Daoy (cell line): Measurements from ENCODE around the gene CCDC43. TPM values are rescaled to one million over a fixed set of nuclear protein-coding genes. Genes with fewer than 3 reads are reported as not detected.
"Not testable (repeated sequence)": the region's sequence is repeated elsewhere in the genome, so short reads cannot be mapped to it uniquely, and the experiment has no call there.

Source experiments
- DNase-seq: peaks from one replicate; pipeline ENCODE4 v3.0.0-alpha.2; 2015; ENCODE audit warnings: low read depth
- total RNA-seq: library from RNA; depleted of rRNA; stranded (reverse); fragments of >200 nt; shearing (Covaris generic); gene quantifications from 2 replicates; pipeline ENCODE4 v1.2.3, GENCODE V29; 2014

CCDC43 gene
- total RNA-seq, 1 experiment from 2014 or later, result 55.5 TPM

DNA sequence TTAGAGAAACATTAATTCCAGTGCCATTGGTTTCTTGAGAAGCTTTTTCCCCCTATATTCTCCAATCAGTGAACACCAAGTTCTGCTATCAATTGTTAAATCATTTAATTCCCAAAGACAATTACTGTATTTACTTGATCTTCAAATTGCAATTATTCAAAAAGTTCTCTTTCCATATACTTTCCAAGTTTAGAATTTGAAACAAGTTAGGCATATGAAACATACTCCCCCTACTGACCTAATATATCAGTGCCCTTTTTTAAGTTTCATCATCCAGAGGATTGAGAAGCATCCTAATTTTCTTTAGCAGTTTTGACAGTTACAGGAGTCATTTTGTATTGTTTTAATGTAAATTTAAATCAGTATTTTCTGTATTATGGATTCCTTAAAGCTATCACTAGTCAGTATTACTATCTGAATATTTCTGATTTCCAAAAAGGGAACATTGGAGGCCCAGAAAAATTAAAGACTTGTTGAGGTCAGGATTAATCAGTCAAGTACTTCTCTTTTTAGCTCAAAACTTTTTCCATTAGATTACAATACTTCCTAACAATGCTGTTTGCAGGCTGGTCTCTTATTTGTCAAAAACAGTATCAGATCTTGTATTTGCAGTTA, 17.0 kb downstream of the CCDC43 start:
- DNase-seq, result no peak

DNA sequence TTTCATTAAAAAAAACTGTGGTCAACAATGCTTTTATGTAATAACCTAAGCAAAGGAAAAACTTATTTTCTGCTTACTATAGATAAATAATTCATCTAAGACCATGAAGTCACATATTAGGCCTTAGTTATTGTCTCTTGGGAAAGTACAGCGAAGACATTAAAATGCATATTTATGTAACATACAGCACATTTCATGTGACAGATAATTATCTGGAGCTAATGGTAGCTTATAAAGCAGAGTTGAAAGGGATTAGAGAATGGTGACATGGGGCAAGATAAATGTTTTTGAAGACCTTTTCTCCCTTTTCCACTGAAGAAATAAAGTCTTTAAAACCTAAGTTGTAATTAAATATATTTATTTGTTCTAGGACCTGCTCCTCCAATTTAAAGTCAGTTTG, 23.6 kb downstream of the CCDC43 start:
- no peak for DNase-seq

DNA sequence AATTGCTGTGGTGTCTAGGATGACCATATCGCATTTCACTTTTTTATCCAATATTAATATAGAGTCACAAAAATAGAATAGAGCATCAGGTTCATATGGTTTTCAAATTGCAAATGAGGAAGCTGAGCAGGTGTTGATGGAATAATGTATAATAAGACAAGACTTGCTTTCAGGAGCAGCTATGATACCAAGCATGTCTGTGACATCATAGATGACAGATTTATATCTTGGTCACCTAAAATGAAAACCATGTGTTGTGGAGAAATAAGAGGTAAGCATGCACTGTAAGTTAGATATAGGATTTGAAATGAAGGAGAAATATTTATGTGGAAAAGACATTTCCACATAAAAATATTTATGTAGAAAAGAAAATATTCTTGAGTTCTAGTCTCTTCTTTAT, 24.7 kb downstream of the CCDC43 start:
- DNase-seq, result no peak

DNA sequence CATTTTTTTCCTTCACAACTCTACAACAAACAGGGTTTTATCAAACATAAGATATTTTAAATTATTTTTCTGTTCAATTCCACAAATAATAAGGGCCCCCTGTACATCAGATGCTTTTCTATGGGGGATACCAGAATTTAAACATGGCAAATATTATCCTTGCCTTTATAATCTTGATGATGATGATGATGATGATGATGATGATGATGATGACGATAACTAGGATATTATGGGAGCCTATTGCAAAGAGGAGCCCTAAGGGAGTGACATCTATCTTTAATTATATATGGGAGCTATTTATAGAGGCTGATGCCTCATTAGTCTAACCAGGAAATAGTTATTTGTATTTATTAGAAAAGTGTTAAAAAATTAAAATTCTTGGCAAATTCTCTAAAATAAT, 26.5 kb downstream of the CCDC43 start:
- no peak for DNase-seq

DNA sequence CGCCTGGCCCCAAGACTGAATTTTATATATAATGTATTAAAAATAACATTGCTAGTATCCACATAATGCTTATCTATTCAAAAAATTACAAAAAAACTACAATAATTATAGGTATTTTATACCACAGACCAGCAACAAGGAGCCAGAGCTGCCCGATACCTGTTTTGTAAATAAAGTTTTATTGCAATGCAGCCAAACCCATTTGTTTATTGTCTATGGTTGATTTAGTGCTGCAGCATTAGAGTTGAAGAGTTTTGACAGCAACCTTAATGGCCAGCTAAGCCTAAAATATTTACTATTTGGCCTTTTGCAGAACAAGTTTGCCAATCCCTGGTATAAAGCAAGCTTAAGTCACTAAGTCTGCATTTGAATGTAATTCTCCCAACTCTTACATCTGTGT, 27.7 kb downstream of the CCDC43 start:
- DNase-seq, result no peak

DNA sequence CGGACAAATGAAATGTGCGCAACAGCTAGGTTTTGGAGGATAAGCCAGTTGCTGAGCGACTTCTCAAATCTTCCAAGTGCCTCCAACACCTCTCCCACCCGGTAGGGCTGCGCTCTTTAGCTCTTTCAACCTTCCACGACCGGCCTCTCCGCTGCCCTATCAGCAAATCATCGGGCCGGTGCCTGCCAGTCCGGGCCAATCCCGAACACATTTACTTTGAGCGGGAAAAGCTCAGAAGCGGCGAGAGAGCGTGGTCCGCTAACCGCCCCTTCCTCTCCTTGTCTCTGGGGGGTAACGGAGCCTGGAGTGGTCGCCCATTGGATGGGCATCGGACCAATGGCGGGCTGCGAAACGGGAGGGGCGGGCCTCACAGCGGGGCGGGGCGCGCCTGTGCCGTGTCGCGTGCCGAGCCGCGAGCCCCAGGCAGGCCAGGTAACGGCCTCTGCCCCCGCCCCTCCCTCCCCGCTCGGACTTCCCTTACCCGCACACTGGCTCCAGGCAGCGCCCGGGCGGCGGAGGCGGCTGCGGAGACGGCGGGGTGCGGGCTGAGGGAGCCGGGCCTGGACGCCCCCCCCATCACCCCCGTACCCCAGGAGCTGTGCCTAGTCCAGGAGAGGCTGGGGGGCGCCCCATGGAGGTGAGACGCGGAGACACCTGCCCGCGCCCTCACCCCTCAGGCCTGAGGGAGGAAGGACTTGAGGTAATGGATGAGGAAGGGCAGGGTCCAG, 33.4 kb downstream of the CCDC43 start, which contains the start of gene MEIOC:
Gene MEIOC (plus strand): TSS at position 486 of the 728 bp plus-strand sequence. CDS start 146 bp downstream, at position 632.
- DNase-seq, result peak; percentile 28

DNA sequence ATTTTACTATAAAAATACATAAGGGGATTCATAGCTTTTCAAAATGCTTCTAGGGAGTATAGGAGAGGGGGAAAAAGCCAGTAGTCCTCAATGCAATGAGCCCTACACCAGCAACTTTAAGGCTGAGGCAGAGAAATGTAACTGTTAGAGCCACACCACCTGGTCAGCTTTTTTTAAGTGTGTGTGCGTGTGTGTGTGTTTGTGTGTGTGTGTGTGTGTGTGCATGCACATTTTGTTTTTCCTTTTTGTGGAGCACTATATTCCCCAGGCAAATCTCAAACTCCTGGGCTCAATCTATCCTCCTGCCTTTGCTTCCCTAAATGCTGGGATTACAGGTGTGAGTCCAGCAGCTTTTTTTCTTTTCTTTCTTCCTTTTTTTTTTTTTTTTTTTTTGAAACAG, 35.6 kb downstream of the CCDC43 start:
- DNase-seq, result no peak

DNA sequence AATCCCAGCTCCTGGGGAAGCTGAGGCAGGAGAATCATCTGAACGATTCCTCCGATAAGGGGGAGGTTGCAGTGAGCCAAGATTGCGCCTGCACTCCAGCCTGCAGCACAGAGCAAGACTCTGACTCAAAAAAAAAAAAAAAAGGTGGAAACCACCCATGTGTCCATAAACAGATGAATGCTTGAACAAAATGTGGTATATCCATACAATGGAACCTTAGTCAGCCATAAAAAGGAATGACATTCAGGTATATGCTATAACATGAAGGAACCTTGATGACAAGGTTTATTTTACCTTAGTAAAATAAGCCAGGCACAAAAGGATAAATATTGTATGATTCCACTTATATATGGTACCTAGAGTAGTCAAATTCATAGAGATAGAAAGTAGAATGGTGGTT, 36.2 kb downstream of the CCDC43 start:
- no peak for DNase-seq

DNA sequence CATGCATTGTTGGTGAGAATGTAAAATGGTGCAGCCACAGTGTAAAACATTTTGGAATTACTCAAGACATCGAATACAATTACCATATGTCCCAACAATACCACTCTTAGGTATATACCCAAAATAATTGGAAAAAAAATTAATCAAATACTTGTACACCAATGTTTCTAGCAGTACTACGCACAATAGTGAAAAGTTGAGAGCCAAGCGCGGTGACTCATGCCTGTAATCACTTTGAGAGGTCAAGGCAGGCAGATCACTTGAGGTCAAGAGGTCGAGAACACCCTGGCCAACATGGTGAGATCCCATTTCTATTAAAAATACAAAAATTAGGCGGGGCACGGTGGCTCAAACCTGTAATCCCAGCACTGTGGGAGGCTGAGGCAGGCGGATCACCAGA, 36.8 kb downstream of the CCDC43 start:
- no peak for DNase-seq

DNA sequence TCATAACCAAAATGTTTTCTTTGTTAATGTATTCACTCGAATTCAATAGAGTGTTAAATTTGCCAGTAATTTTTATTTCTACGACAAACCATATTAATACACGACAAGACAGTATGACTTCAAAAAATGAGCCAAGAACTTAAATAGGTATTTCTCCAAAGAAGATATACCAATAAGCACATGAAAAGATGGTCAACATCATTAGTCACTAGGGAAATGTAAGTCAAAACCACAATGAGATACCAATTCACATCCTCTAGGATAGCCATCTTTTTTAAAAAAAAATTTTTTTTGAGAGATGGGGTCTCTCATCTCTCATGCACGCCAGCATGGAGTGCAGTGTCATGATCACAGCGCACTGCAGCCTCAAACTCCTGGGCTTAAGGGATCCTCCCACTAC, 38.3 kb downstream of the CCDC43 start:
- no peak for DNase-seq

DNA sequence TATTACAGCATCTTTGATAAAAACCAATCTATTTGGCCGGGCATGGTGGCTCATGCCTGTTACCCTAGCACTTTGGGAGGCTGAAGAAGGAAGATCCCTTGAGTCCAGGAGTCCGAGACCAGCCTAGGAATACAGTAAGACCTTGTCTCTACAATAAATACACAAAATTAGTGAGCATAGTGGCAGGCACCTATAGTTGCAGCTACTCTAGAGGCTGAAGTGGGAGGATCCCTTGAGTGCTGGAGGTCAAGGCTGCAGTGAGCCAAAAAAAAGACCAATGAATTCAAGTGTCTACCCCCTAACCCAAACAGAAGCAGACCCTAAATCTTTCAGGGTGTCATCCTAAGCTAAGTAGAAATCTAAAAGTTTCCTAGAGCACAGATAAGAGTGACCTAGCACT, 40.6 kb downstream of the CCDC43 start:
- no peak for DNase-seq

DNA sequence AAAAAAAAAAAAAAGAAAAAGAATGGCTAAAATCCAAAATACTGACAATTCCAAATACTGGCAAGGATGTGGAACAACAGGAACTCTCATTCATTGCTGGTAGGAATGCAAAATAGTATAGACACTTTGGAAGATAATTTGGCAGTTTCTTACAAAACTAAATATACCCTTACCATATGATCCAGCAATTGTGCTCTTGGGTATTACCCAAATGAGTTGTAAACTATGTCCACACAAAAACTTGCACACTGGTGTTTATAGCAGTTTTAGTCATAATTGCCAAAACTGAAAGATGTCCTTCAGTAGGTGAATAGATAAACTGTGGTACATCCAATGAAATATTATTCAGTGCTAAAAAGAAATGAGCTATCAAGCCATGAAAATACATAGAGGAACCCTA, 41.8 kb downstream of the CCDC43 start:
- no peak for DNase-seq

DNA sequence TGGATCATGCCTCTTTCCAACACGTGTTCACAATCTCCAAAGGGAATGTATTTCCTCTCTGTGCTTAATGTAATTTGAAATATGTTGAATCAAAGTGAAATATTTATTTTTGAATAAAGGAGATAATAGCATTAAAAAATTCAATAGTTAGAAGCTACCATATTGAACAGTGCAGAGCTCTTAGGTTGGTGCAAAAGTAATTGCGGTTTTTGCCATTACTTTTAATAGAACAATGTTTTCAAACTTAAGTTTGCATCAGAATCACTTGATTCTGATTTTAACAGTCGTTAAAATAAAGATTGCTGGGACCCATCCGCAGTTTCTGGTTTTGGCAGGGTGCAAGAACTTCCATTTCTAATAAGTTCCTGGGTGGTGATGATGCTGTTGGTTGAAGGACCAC, 43.3 kb downstream of the CCDC43 start:
- DNase-seq, result no peak

DNA sequence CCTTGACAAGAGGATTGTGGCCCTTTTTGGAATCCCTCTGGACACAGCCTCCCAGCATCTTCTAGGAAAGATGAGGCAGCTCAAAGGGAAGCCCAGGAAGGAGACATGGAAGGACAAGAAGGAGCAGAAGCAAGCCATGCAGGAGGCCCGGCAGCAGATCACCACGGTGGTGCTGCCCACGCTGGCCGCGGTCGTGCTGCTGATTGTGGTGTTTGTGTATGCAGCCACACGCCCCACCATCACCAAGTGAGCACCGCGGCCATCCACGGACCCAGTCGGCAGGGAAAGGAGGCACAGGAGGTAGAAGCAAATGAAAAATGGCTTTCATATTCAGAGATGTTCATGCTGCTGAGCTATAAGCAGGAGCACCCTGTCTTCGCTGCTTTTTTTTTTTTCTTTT, 44.2 kb downstream of the CCDC43 start:
- no peak for DNase-seq

DNA sequence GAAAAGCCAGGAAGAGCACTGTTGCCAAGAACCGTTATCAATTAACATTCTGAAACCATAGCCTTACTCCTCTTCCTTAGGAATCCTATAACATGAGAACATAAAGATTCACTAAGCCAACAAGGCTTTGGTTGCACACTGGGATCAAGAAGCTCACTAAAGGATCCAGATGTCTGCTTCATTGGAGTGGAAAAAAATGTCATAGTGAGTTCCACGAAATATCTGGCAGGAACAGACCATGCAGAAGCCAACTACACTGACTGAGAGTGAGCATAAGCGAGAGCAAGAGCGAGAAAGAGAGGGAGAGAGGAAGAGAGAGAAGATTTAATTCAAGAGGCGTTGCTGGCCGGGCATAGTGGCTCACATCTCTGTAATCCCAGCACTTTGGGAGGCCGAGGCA, 46.7 kb downstream of the CCDC43 start:
- DNase-seq, result no peak

DNA sequence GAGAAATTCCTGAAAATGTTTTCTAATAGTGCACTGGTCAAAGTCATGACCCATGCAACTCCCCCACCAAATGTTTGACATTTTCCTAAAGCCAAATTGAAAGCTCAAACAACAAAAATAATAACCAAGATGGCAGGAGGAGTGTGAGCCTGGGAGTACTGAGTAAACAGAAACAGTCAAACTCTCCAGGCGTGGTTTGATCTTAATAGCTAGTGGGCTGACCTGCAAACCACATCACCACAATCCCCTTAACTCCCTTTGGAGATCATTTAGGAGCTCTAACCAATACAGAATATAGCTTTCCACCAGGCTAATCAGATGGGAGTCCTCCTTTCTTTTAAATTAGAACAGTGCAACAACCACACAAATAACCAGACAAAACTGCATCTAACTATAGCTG, 52.5 kb downstream of the CCDC43 start:
- no peak for DNase-seq

DNA sequence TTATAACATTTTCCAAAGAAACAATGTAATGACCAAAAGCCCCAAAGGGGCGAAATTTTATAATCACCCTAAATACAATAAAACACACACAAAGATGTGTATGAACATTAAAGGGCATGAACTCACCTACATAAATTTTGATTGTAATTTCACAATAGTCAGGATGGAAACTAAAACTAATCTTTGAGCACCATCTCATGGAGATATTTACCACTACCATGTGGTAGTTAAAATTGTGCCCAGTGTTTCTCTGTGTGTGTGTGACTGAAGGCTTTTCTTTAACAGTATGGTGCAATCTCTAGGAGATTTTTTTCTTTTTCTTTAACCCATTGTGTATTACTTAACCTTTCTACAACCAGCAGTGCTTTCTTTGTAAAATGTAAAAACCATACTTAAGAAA, 53.0 kb downstream of the CCDC43 start:
- peak; percentile 13 for DNase-seq

DNA sequence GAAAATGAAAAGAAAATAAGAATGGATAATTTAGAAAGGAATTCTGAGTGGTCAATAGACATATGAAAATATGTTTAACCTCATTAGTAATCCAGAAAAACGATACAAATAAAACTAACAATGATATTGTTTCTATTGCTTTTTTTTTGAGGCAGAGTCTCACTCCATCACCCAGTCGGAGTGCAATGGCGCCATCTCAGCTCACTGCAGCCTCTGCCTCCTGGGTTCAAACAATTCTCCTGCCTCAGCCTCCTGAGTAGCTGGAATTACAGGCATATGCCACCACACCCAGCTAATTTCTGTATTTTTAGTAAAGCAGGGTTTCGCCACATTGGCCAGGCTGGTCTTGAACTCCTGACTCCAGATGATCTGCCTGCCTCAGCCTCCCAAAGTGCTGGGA, 55.2 kb downstream of the CCDC43 start:
- not testable (repeated sequence) for DNase-seq

DNA sequence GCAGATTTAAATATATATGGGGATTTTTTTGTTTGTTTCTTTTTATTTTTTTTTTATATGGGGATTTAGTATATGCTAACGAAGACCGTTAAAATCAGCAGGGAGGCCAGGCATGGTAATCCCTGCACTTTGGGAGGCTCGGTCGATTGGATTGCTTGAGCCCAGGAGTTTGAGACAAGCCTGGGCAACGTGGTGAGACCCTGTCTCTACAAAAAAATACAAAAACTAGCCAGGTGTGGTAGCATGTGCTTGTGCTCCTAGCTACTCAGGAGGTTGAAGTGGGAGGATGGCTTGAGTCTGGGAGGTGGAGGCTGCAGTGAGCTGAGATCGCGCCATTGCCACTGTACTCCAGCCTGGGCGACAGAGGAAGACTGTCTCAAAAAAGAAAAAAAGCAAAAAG, 55.6 kb downstream of the CCDC43 start:
- no peak for DNase-seq

DNA sequence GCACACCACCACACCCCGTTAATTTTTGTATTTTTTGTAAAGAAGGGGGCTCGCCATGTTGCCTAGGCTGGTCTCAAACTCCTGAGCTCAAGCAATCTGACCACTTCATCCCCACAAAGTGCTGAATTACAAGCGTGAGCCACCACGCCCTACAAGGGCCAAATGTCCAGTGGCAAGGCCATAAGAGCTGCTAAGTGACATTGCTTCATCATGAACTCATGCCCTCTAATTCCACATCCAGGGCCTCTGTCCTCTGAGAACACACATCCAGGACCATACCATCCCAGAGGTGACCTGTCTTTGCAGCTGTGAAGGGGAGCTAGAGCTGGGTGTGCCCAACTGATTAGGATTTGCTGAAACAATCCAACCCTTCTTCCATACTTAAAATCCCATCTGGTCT, 58.9 kb downstream of the CCDC43 start:
- DNase-seq, result no peak

DNA sequence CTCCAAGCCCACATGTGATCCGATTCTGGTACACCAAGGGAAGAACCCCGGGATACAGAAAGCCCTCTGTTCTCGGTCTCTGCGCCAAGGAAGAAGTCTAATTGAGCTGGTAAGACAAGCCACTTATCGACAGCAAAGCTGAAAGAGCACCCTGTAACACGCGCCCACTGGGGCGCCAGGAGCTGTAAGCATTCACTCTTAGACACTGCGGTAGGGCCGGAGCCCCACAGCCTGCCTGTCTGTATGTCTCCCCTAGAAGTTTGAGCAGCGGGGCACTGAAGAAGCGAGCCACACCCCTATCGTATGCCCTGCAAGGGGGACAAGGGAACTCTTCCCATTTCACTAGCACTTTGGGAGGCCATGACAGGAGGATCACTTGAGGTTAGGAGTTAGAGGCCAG, 60.3 kb downstream of the CCDC43 start:
- DNase-seq, result no peak

DNA sequence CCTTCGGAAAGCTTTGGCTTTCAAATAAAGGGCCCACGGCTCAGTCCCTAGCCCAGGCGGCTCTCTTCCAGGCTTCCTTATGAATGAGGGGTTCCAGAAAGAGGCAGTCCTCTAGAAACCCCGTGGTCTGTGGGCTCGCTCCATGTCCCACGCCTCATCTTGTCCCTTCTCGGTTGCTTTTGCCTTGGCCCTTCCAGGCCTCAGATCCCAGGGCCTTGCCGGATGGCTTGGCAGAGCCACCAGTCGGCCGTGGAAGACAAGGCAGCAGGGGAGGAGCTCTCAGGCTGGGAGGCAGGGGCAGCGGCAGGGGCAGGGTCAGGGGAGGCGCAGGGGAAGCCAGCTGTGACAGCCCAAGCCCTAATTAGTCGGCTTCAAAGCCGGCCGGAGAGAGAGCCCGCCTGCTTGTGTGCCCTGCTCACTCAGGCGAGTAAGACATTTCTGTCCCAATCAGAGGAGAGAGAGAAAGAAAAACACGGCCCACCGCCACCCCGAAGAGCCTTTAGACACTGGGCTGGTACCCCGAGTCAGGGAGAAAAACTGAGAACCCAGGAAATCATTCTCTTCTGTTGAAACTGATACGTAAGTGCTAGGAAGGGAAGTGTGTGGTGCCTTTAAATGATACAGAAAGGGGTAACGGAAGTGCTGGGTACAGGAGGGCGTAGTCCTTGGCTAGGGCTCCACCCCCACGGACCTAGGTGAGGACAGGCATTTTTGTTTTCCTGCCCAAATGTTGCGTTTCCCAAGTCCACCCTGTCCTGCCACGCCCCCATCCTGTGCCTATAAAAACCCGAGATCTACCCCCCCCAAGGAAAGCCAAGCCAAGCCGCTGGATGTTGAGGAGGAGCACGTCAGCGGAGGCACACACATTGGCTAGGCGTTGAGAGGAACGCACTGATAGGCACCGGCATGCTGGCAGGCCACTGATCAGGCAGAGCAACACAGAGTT, 61.1 kb downstream of the CCDC43 start:
- DNase-seq, result peak; percentile 22
